Aorta (tissue), 5 donors: ENCODE measurements around the gene PCSK1N. TPM values are rescaled to one million over a fixed set of nuclear protein-coding genes. Genes with fewer than 3 reads are reported as not detected.

Source experiments
- ATAC-seq: fragments of 200-7000 bp; cut with Tn5 transposase; one replicate; pipeline ENCODE4 v1.9.1; 2022; ENCODE audit warnings: moderate library complexity; ENCODE audit not compliant: low FRiP score
- DNase-seq, 2 donors: peaks; one replicate each; pipeline ENCODE4 v3.0.0-alpha.2; 2020
- H3K27ac ChIP-seq, 2 donors: one replicate each; pipeline ENCODE4 v1.5.1; 2013; ENCODE audit warnings: low read length in 2 of 2, mild to moderate bottlenecking in 2 of 2, moderate library complexity in 2 of 2, control low read depth in 1 of 2, inconsistent platforms in 1 of 2, low read depth in 1 of 2
- H3K27me3 ChIP-seq, 2 donors: one replicate each; pipeline ENCODE4 v1.6.1; 2013; ENCODE audit warnings: control low read depth in 1 of 2, low read length in 1 of 2, mild to moderate bottlenecking in 1 of 2, moderate library complexity in 1 of 2; ENCODE audit not compliant: insufficient read depth in 2 of 2, control insufficient read depth in 1 of 2
- H3K36me3 ChIP-seq, 2 donors: one replicate each; pipeline ENCODE4 v1.6.1; 2013; ENCODE audit warnings: control low read depth in 1 of 2, low read length in 1 of 2, mild to moderate bottlenecking in 1 of 2; ENCODE audit not compliant: insufficient read depth in 2 of 2, control insufficient read depth in 1 of 2
- H3K4me1 ChIP-seq, 2 donors: one replicate each; pipeline ENCODE4 v1.6.1; 2013; ENCODE audit warnings: low read length in 2 of 2, control low read depth in 1 of 2, mild to moderate bottlenecking in 1 of 2, moderate library complexity in 1 of 2; ENCODE audit not compliant: insufficient read depth in 2 of 2, control insufficient read depth in 1 of 2
- H3K4me3 ChIP-seq, 2 donors: one replicate each; pipeline ENCODE4 v1.5.1; 2013; ENCODE audit warnings: low read length in 2 of 2, control low read depth in 1 of 2, mild to moderate bottlenecking in 1 of 2
- H3K9me3 ChIP-seq: one replicate; pipeline ENCODE4 v1.6.1; 2013; ENCODE audit warnings: mild to moderate bottlenecking, low read length; ENCODE audit not compliant: control insufficient read depth
- WGBS, 2 donors: extraction: QIAGEN DNeasy Blood & Tissue Kit; methylation state at CpG; one replicate each; pipeline ENCODE4 v1.1.7; 2013; 5-methylcytosine and 5-hydroxymethylcytosine counted together
- intact Hi-C, 2 donors: fragments of 100-400 bp; cut with DNase I; formaldehyde crosslinking; loops; one replicate each; pipeline versions ENCODE4 v1.14.2 to v1.15.0; 2022
- polyA plus RNA-seq, 2 donors: library from polyadenylated mRNA; stranded (reverse); fragments of 200-250 nt; gene quantifications; one replicate each; pipeline ENCODE4 v1.2.3, GENCODE V29; 2013
- total RNA-seq, 2 donors: library from RNA; stranded (reverse); fragmentation: NEBNext Ultra II Directional; extraction: Animal tissue kit (Norgen Biotek cat#: 25700); gene quantifications; one replicate each; pipeline ENCODE4 v1.2.1, GENCODE V29; 2021
- donor health status: healthy with polysubstance abuse.
- donor health status: Bipolar disorder and iron deficiency.
- donor health status: DM: no; HTN: no; CAD: no.
- donor health status: DM: no; HTN: no; CAD: no.
- donor health status: DM: yes; HTN: yes; CAD: no.

The PCSK1N gene
- total and polyA plus RNA-seq, 4 donors, result 0.43 to 0.88 (median 0.45) TPM; not detected in 1

GRCh38 chrX:48781705-48782104 is 53.7 kb downstream of the PCSK1N start:
- no peaks in the 10 kb centered on the region for H3K4me1 ChIP-seq
- H3K36me3 ChIP-seq, result no peaks in the 10 kb centered on the region
- no peak overlapping the region for H3K27ac ChIP-seq
- WGBS, 2 donors, result 89 to 92% methylated on average over 6 of the region's 6 CpGs
- intact Hi-C loops, result no loop called here
- no peak for DNase-seq
- no peaks in the 10 kb centered on the region for H3K27me3 ChIP-seq
- no peak for ATAC-seq
- H3K9me3 ChIP-seq, result no peaks in the 10 kb centered on the region
- H3K4me3 ChIP-seq, result no peak overlapping the region

Other genes starting within 250 kb of the PCSK1N start
- 100 to 1,000 TPM; 110 to 112 TPM for gene WDR13, start 238.1 kb downstream of the PCSK1N start, total RNA-seq
- gene WDR13, start 238.1 kb downstream of the PCSK1N start, polyA plus RNA-seq, result 100 to 1,000 TPM; 103 to 337 TPM
- 10 to 100 TPM; 12.4 to 19.9 TPM for gene WAS, start 151.8 kb downstream of the PCSK1N start, total RNA-seq
- gene WAS, start 151.8 kb downstream of the PCSK1N start, polyA plus RNA-seq, result 1 to 10 TPM in 1 of 2 donors, under 1 TPM in 1; 0.90 to 9.6 TPM
- 1 to 10 TPM; 2.6 to 3.0 TPM for gene SUV39H1, start 138.9 kb downstream of the PCSK1N start, total RNA-seq
- 1 to 10 TPM in 1 of 2 donors, under 1 TPM in 1; 0.88 to 3.2 TPM for gene SUV39H1, start 138.9 kb downstream of the PCSK1N start, polyA plus RNA-seq
- not detected for gene GLOD5, start 73.9 kb downstream of the PCSK1N start, total RNA-seq
- 1 to 10 TPM in 1 of 2 donors, not detected in 1; 5.3 TPM for gene GLOD5, start 73.9 kb downstream of the PCSK1N start, polyA plus RNA-seq
- under 1 TPM in 1 of 2 donors, not detected in 1; 0.57 TPM for gene GATA1, start 49.0 kb downstream of the PCSK1N start, total RNA-seq
- gene GATA1, start 49.0 kb downstream of the PCSK1N start, polyA plus RNA-seq, result not detected
- 10 to 100 TPM; 77.6 to 89.4 TPM for gene HDAC6, start 33.5 kb downstream of the PCSK1N start, total RNA-seq
- 100 to 1,000 TPM in 1 of 2 donors, 10 to 100 TPM in 1; 28.0 to 229 TPM for gene HDAC6, start 33.5 kb downstream of the PCSK1N start, polyA plus RNA-seq
- not detected for gene ERAS, start 9.1 kb downstream of the PCSK1N start, total RNA-seq
- under 1 TPM in 1 of 2 donors, not detected in 1; 0.69 TPM for gene ERAS, start 9.1 kb downstream of the PCSK1N start, polyA plus RNA-seq
- 10 to 100 TPM; 26.2 TPM for gene TIMM17B, start 62.2 kb upstream of the PCSK1N start, total RNA-seq
- gene TIMM17B, start 62.2 kb upstream of the PCSK1N start, polyA plus RNA-seq, result 10 to 100 TPM; 38.6 to 44.5 TPM
- gene PQBP1, start 62.3 kb upstream of the PCSK1N start, total RNA-seq, result 10 to 100 TPM; 48.8 to 49.3 TPM
- 100 to 1,000 TPM in 1 of 2 donors, 10 to 100 TPM in 1; 75.0 to 112 TPM for gene PQBP1, start 62.3 kb upstream of the PCSK1N start, polyA plus RNA-seq
- gene SLC35A2, start 76.0 kb upstream of the PCSK1N start, total RNA-seq, result 10 to 100 TPM; 14.2 to 18.3 TPM
- gene SLC35A2, start 76.0 kb upstream of the PCSK1N start, polyA plus RNA-seq, result 10 to 100 TPM in 1 of 2 donors, 1 to 10 TPM in 1; 5.0 to 18.6 TPM
- 1 to 10 TPM; 8.1 to 9.2 TPM for gene PIM2, start 83.4 kb upstream of the PCSK1N start, total RNA-seq
- gene PIM2, start 83.4 kb upstream of the PCSK1N start, polyA plus RNA-seq, result 1 to 10 TPM; 3.6 to 5.1 TPM
- gene OTUD5, start 122.0 kb upstream of the PCSK1N start, total RNA-seq, result 10 to 100 TPM; 37.4 to 47.5 TPM
- 10 to 100 TPM; 26.4 to 50.6 TPM for gene OTUD5, start 122.0 kb upstream of the PCSK1N start, polyA plus RNA-seq
- gene KCND1, start 136.2 kb upstream of the PCSK1N start, total RNA-seq, result 1 to 10 TPM; 3.4 to 4.8 TPM
- 1 to 10 TPM in 1 of 2 donors, under 1 TPM in 1; 0.88 to 2.8 TPM for gene KCND1, start 136.2 kb upstream of the PCSK1N start, polyA plus RNA-seq
- gene GRIPAP1, start 166.7 kb upstream of the PCSK1N start, total RNA-seq, result 10 to 100 TPM; 46.1 to 53.7 TPM
- gene GRIPAP1, start 166.7 kb upstream of the PCSK1N start, polyA plus RNA-seq, result 10 to 100 TPM; 17.3 to 37.2 TPM
- 10 to 100 TPM; 67.7 to 70.6 TPM for gene TFE3, start 207.7 kb upstream of the PCSK1N start, total RNA-seq
- gene TFE3, start 207.7 kb upstream of the PCSK1N start, polyA plus RNA-seq, result 10 to 100 TPM; 23.4 to 47.0 TPM
- 1 to 10 TPM; 5.1 to 7.6 TPM for gene CCDC120, start 223.4 kb upstream of the PCSK1N start, total RNA-seq
- 1 to 10 TPM; 4.3 to 6.4 TPM for gene CCDC120, start 223.4 kb upstream of the PCSK1N start, polyA plus RNA-seq
- gene PRAF2, start 238.4 kb upstream of the PCSK1N start, total RNA-seq, result 10 to 100 TPM; 37.7 to 40.2 TPM
- 10 to 100 TPM; 30.8 to 54.3 TPM for gene PRAF2, start 238.4 kb upstream of the PCSK1N start, polyA plus RNA-seq
- gene WDR45, start 244.3 kb upstream of the PCSK1N start, total RNA-seq, result 10 to 100 TPM; 66.1 to 84.4 TPM
- 100 to 1,000 TPM in 1 of 2 donors, 10 to 100 TPM in 1; 73.0 to 236 TPM for gene WDR45, start 244.3 kb upstream of the PCSK1N start, polyA plus RNA-seq